WI38 (cell line): ENCODE data around the gene PASK.

Source experiments
- H3K4me3 ChIP-seq: 2 replicates; pipeline ENCODE4 v1.5.1; 2011; ENCODE audit warnings: low read depth, mild to moderate bottlenecking, control low read depth, low read length
- TF ChIP-seq, protein P1 (sequence below): IDR thresholded peaks from 2 replicates; pipeline ENCODE4 v1.5.1; 2012; ENCODE audit warnings: low read depth, mild to moderate bottlenecking, control low read depth, low read length

The PASK gene

DNA sequence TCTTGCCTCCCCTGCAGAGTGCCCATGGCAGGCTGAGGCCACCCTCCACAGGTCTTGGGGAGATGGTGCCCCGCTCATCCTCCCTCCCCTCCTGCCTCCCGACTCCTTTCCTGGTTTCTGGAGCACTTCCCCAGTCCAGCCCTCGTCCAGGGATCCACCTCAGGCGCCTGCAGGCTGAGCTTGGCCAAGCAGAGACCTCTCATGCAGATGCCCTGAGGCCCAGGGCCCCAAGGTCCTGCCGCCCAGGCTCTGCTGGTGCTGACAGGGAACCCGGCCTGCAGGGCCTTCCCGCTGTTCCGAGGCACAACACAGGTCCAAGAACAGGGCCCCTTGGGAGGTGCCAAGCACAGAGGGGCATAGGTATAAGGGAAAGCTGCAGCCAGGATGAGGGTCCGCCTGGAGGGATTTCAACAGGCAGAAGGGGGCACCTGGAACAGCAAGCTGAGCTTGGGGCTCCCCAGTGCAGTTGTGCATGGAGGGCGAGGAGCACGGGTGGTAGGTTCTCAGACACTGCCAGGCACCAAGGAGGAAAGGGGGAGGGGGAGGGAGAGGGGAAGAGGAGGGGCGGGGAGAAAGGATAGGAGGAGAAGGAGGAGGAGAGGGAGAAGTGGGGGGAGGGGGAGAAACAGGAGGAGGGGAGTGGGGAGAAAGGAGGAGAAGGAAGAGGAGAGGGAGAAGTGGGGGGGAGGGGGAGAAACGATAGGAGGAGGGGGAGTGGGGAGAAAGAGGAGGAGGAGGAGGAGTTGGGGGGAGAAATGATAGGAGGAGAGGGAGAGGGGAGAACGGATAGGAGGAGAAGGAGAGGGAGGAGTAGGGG lies 38.0 kb upstream of the PASK start:
- TF ChIP-seq, protein P1, sequence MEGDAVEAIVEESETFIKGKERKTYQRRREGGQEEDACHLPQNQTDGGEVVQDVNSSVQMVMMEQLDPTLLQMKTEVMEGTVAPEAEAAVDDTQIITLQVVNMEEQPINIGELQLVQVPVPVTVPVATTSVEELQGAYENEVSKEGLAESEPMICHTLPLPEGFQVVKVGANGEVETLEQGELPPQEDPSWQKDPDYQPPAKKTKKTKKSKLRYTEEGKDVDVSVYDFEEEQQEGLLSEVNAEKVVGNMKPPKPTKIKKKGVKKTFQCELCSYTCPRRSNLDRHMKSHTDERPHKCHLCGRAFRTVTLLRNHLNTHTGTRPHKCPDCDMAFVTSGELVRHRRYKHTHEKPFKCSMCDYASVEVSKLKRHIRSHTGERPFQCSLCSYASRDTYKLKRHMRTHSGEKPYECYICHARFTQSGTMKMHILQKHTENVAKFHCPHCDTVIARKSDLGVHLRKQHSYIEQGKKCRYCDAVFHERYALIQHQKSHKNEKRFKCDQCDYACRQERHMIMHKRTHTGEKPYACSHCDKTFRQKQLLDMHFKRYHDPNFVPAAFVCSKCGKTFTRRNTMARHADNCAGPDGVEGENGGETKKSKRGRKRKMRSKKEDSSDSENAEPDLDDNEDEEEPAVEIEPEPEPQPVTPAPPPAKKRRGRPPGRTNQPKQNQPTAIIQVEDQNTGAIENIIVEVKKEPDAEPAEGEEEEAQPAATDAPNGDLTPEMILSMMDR, result no peak
- H3K4me3 ChIP-seq, result no peak overlapping the region

DNA sequence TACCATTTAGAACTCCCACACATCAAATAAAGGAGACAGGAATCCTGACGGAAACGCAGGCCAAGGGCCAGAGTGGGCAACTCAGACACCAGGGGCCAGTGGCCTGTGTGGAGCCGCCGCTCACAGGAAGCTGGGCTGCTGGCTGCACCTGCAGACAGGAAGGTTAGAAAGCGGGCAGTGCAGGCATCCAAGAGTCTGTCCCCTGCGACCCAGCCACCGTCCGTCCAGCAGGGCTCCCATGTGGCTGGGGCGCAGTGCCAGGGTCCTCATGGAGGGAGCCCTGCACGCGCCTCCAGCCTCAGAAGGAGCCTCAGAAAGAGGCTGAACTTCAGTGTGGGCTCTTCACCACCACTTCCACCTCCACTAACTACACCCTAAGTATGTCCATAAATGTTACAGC lies 36.7 kb upstream of the PASK start:
- TF ChIP-seq, protein P1, result no peak
- no peak overlapping the region for H3K4me3 ChIP-seq

DNA sequence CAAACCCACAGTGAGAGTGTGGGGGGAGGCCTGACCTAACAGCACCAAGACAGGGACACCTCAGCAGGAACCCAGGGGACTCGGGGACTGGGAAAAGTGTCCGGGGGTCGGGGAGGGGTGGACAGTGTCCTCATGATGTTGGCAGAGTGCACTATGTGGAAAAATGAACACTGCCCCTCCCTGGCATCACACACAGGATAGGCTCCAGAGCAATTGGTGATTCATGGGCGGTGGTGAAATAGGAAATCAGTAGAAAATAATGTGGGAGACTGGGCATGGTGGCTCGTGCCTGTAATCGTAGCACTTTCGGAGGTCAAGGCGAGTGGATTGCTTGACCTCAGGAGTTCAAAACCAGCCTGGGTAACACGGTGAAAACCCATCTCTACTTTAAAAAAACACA lies 35.6 kb upstream of the PASK start:
- H3K4me3 ChIP-seq, result no peak overlapping the region
- TF ChIP-seq, protein P1, result no peak

DNA sequence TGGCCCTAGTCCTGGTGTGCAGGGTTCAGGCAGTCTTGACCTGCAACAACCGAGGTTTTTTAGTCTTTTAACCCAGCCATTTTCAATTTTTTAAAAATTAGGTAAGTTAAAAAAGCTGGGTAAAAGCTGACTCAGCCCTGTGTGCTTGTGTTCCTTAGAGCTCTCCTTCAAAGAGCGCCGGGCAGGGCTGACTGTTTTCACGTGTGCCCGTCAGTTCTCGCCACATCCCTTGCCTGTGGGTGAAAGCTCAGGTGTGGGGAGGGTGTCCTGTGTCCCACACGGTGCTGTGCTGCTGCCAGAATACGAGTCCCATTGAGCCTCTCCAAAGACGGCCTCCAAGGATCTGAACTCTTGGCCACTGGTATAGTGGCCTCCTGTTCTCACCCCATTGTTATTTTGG lies 33.9 kb upstream of the PASK start:
- H3K4me3 ChIP-seq, result no peak overlapping the region
- TF ChIP-seq, protein P1, result no peak

DNA sequence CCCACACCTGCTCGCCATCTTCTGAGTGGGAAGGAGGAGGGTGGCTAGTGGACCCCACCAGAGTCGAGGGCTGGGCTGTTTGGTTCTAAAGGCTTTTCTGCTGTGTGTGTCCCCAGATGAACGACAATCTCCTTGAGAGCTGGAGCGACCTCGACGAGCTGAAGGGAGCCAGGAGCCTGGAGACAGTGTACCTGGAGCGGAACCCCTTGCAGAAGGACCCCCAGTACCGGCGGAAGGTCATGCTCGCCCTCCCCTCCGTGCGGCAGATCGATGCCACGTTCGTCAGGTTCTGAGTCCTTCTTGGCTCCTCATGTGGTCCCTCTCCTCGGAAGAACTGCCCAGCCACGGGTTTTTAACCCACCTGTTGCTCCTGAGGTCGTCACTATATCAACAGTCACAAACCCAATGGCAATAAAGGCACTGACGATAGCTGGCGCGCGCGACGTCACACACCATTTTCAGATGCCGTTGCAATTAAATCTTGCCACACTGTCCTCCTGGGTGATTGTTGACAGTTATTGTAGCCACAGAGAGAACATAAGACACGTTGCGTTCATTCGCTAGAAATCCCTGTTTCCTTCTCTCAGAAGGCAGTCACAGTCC lies 33.4 kb upstream of the PASK start:
- TF ChIP-seq, protein P1, result no peak
- no peak overlapping the region for H3K4me3 ChIP-seq

DNA sequence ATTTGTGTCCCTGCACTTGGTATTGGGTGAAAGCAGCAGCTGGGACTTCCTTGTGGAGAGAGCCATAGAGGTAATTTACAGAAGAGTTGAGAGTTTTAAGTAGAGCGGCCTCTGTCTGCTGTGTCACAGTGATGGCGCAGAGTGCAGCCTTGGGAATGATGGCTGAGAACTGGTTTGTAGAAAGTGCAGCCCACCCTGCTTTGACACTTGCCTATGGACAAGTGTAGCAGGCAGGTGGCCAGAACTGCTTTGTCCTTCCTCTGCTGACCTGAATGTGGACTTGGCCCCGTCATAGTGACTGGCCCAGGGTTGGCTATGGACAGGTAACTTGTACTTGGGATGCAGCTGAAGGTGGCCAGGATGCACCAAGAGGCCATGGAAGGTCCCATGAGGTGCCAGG lies 32.9 kb upstream of the PASK start:
- H3K4me3 ChIP-seq, result no peak overlapping the region
- TF ChIP-seq, protein P1, result no peak

DNA sequence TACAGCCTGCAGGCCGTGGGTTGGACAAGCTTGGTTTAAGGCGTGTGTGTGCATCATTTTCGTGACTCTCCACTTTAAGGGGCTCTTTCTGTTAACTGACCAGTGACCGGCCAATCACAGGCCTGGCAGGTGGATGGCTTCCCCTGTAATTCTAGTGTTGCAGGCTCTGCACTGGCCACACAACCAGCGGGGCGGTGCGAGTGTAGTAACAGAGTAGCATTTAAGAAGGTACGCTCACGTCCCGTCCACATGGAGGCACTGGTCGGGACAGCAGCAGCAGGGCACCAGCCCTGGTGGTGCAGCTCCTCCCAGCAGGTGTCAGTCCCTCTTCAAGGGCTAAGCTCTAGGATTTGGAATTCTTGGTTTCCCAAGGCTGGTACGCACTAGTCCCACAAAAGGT lies 31.2 kb upstream of the PASK start:
- no peak overlapping the region for H3K4me3 ChIP-seq
- TF ChIP-seq, protein P1, result no peak
